GM12878 (cell line): ENCODE data around the gene ZNF423. TPM values are rescaled to one million over a fixed set of nuclear protein-coding genes. Genes with fewer than 3 reads are reported as not detected.

Experiments used
- ATAC-seq: fragments of 200-7000 bp; cut with Tn5 transposase; 3 replicates; pipeline ENCODE4 v1.9.1; 2020; ENCODE audit warnings: mild to moderate bottlenecking, moderate library complexity
- BruUV-seq: library from RNA; stranded (reverse); fragments of 400-500 nt; replicated peaks from 2 replicates; lab custom pipeline; 2021; lab: Mats Ljungman, UMichigan
- CTCF ChIA-PET: fragments of 300-600 bp; sonication (Branson Sonifier 250); formaldehyde crosslinking; extraction: SDS; loops from one replicate; lab custom pipeline; 2021; ENCODE audit warnings: inconsistent platforms; lab: Yijun Ruan, JAX
- POLR2A ChIA-PET: fragments of 350-600 bp; formaldehyde crosslinking; extraction: SDS; loops from one replicate; lab custom pipeline; 2021; ENCODE audit warnings: inconsistent platforms; lab: Charles Lee
- RAD21 ChIA-PET: fragments of 300-600 bp; sonication (Branson Sonifier 250); formaldehyde crosslinking; loops from one replicate; lab custom pipeline; 2023; ENCODE audit warnings: antibody characterized with exemption; ENCODE audit not compliant: unreplicated experiment; lab: Charles Lee
- SMC1A ChIA-PET: fragments of 300-600 bp; sonication (Branson Sonifier 250); formaldehyde crosslinking; loops from one replicate; lab custom pipeline; 2023; ENCODE audit not compliant: unreplicated experiment, uncharacterized antibody; lab: Charles Lee
- DNase-seq: peaks from one replicate; pipeline ENCODE4 v3.0.0-alpha.2; 2011; ENCODE audit warnings: low read depth, low spot score
- FAIRE-seq: peaks from 3 replicates; lab custom pipeline; 2011; peaks lifted over from hg19 to GRCh38; lab: Jason Lieb, UNC
- H2AFZ ChIP-seq: 2 replicates; pipeline ENCODE4 v1.6.0; 2011; ENCODE audit warnings: low read depth, low read length, control low read depth; ENCODE audit not compliant: control insufficient read depth
- H3K27ac ChIP-seq: 2 replicates; pipeline ENCODE4 v1.5.1; 2011; ENCODE audit warnings: control low read depth; ENCODE audit not compliant: control insufficient read depth, insufficient read depth
- H3K27me3 ChIP-seq, 2 experiments: replicated peaks in 1 of 2; 2 replicates each; pipeline versions ENCODE4 v1.6.0 to v1.6.1; 2011; ENCODE audit warnings: low read length in 1 of 2; ENCODE audit not compliant: control insufficient read depth in 2 of 2, insufficient read depth in 2 of 2
- H3K36me3 ChIP-seq, 2 experiments: 2 replicates each; pipeline ENCODE4 v1.5.1; 2011; ENCODE audit warnings: low read length in 1 of 2; ENCODE audit not compliant: control insufficient read depth in 2 of 2, insufficient read depth in 2 of 2
- H3K4me1 ChIP-seq: 2 replicates; pipeline ENCODE4 v1.6.1; 2011; ENCODE audit warnings: mild to moderate bottlenecking, low read length, moderate library complexity, mixed read lengths; ENCODE audit not compliant: control insufficient read depth, insufficient read depth
- H3K4me2 ChIP-seq: 2 replicates; pipeline ENCODE4 v1.6.0; 2011; ENCODE audit warnings: control low read depth; ENCODE audit not compliant: control insufficient read depth, insufficient read depth
- H3K4me3 ChIP-seq: fragments of 200-600 bp; sonication (generic); 2 replicates; pipeline ENCODE4 v1.5.1; 2016
- H3K79me2 ChIP-seq: 2 replicates; pipeline ENCODE4 v1.6.0; 2011; ENCODE audit warnings: low read length; ENCODE audit not compliant: control insufficient read depth, insufficient read depth
- H3K9ac ChIP-seq: 2 replicates; pipeline ENCODE4 v1.8.0; 2011; ENCODE audit warnings: low read length, control low read depth, mixed read lengths; ENCODE audit not compliant: control insufficient read depth, insufficient read depth
- H3K9me3 ChIP-seq: replicated peaks from 3 replicates; pipeline ENCODE4 v1.5.1; 2011; ENCODE audit warnings: mild to moderate bottlenecking, low read length; ENCODE audit not compliant: control insufficient read depth, insufficient read depth
- H4K20me1 ChIP-seq: 2 replicates; pipeline ENCODE4 v1.6.0; 2011; ENCODE audit not compliant: control insufficient read depth, insufficient read depth
- BMI1 ChIP-seq: fragments of 450-650 bp; IDR thresholded peaks from 2 replicates; pipeline ENCODE4 v1.6.1; 2016; ENCODE audit warnings: mild to moderate bottlenecking, moderate library complexity, borderline replicate concordance
- EGR1 ChIP-seq, 2 experiments: IDR thresholded peaks; 1 replicate in 1 of 2; 2 replicates in 1 of 2; pipeline ENCODE4 v1.6.1; 2011 to 2012; ENCODE audit warnings: low read depth in 2 of 2, low read length in 2 of 2, borderline replicate concordance in 1 of 2, mild to moderate bottlenecking in 1 of 2, moderate library complexity in 1 of 2
- EZH2 ChIP-seq: IDR thresholded peaks from 2 replicates; pipeline ENCODE4 v1.6.1; 2012; ENCODE audit warnings: low read depth, mild to moderate bottlenecking, control low read depth, inconsistent platforms, low read length, borderline replicate concordance; ENCODE audit not compliant: control insufficient read depth
- FOXM1 ChIP-seq: IDR thresholded peaks from 2 replicates; pipeline ENCODE4 v1.6.1; 2012; ENCODE audit warnings: low read depth, mild to moderate bottlenecking, inconsistent platforms, low read length, moderate library complexity
- HDAC2 ChIP-seq: fragments of 200-600 bp; sonication (generic); IDR thresholded peaks from 2 replicates; pipeline ENCODE4 v1.6.1; 2017
- IKZF1 ChIP-seq: fragments of 450-650 bp; conservative IDR thresholded peaks from 2 replicates; pipeline ENCODE4 v1.6.1; 2017; ENCODE audit warnings: antibody characterized with exemption, mild to moderate bottlenecking
- IKZF2 ChIP-seq, 2 experiments: fragments of 450-650 bp; IDR thresholded peaks; 2 replicates each; pipeline ENCODE4 v1.6.1; 2017; ENCODE audit warnings: mild to moderate bottlenecking in 2 of 2, moderate library complexity in 2 of 2
- IRF4 ChIP-seq: IDR thresholded peaks from 2 replicates; pipeline ENCODE4 v1.6.1; 2011; ENCODE audit warnings: low read depth, low read length
- LARP7 ChIP-seq: fragments of 450-650 bp; IDR thresholded peaks from 2 replicates; pipeline ENCODE4 v1.6.1; 2017; ENCODE audit warnings: mild to moderate bottlenecking
- MYC ChIP-seq: IDR thresholded peaks from 2 replicates; pipeline ENCODE4 v1.6.1; 2011; ENCODE audit warnings: mild to moderate bottlenecking, low read length, moderate library complexity, inconsistent platforms; ENCODE audit not compliant: insufficient read depth, insufficient replicate concordance, insufficient read length, severe bottlenecking
- RBBP5 ChIP-seq: fragments of 200-600 bp; sonication (generic); conservative IDR thresholded peaks from 2 replicates; pipeline ENCODE4 v1.6.1; 2016
- SIN3A ChIP-seq: IDR thresholded peaks from 2 replicates; pipeline ENCODE4 v1.6.1; 2012; ENCODE audit warnings: low read depth, low read length, improper control_type of control experiment
- ZNF592 ChIP-seq: fragments of 450-650 bp; IDR thresholded peaks from 2 replicates; pipeline ENCODE4 v1.6.1; 2017; ENCODE audit warnings: mild to moderate bottlenecking, moderate library complexity
- in situ Hi-C: fragments of 300-500 bp; cut with MboI; formaldehyde crosslinking; loops from 9 replicates; pipeline ENCODE4 v1.14.3; 2018; ENCODE audit warnings: mixed read lengths
- intact Hi-C: fragments of 100-400 bp; cut with micrococcal nuclease; formaldehyde crosslinking; loops from one replicate; pipeline ENCODE4 v1.14.2; 2022; ENCODE audit not compliant: unreplicated experiment
- polyA plus RNA-seq, 11 experiments: library from polyadenylated mRNA; depleted of rRNA in 4 of 11; unstranded in 6 of 11; stranded (reverse) in 5 of 11; fragments of >200 nt; fragmentation: Nextera tagmentation in 4 of 11; fragmentation: Illumina TruSeq in 1 of 11; extraction: Ambion mirVana in 4 of 11; extraction: Trizol in 1 of 11; gene quantifications; 1 replicate in 1 of 11; 2 replicates in 10 of 11; pipeline versions ENCODE4 v1.2.1 to v1.2.3, GENCODE V29; 2011 to 2016; ENCODE audit warnings: inconsistent platforms in 2 of 11, missing spikeins in 2 of 11, low read depth in 1 of 11
- total RNA-seq, 4 experiments: library from RNA; depleted of rRNA in 3 of 4; stranded (reverse); fragments of >200 nt in 3 of 4; fragmentation: Illumina TruSeq in 1 of 4; extraction: Trizol in 1 of 4; gene quantifications; 2 replicates each; pipeline versions ENCODE4 v1.2.1 to v1.2.3, GENCODE V29; 2013 to 2021
- TF ChIP-seq, protein P1 (sequence below): fragments of 450-650 bp; formaldehyde crosslinking; IDR thresholded peaks from 2 replicates; pipeline ENCODE4 v1.5.0; 2022; ENCODE audit warnings: mild to moderate bottlenecking, missing genetic modification characterization

ZNF423 gene
- total and polyA plus RNA-seq, 10 of the 15 experiments (the other 5 are each of a cell fraction or from before 2014, with no cell fraction given), result 0.03 to 0.64 (median 0.10) TPM

DNA sequence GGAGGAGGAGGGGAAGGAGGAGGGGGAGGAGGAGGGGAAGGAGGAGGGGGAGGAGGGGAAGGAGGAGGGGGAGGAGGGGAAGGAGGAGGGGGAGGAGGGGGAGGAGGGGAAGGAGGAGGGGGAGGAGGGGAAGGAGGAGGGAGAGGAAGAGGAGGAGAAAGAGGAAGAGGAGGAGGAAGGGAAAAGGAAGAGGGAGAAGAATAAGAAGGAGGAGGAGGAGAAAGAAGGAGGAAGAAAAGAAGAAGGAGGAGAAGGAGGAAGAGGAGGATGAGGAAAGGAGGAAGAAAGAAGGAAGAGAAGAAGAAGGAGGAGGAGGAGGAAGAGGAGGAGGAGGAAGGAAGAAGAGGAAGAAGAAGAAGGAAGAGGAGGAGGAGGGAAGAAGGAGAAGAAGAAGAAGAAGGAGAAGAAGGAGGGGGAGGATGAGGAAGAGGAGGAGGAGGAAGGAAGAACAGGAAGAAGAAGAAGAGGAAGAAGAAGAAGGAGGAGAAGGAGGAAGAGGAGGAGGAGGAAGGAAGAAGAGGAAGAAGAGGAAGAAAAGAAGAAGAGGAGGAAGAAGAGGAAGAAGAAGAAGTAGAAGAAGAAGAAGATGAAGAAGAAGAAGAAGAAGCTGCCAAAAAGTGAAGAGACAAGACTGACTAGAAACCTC is 378.5 kb downstream of the ZNF423 start:
- no peak overlapping the region for H3K9ac ChIP-seq
- SMC1A ChIA-PET, result no interaction called here
- ATAC-seq (no peak), DNase-seq (no peak), FAIRE-seq (no peak)
- peaks cover 0 to 2% of the 10 kb centered on the region in 2 experiments; a peak in 1 of 4 replicates for H3K27me3 ChIP-seq
- CTCF ChIA-PET, result no interaction called here
- no peak overlapping the region for H3K27ac ChIP-seq
- H2AFZ ChIP-seq, result no peak overlapping the region
- RAD21 ChIA-PET, result no interaction called here
- no peak overlapping the region for H3K4me2 ChIP-seq
- no TSS peak for BruUV-seq
- H3K9me3 ChIP-seq, result no peaks in the 10 kb centered on the region
- no peak overlapping the region for H3K4me3 ChIP-seq
- no peaks in the 10 kb centered on the region for H3K79me2 ChIP-seq
- no peaks in the 10 kb centered on the region for H3K4me1 ChIP-seq
- H3K36me3 ChIP-seq, result no peaks in the 10 kb centered on the region
- in situ Hi-C loops, result no loop called here
- POLR2A ChIA-PET, result no interaction called here
- intact Hi-C loops, result no loop called here
- no peaks in the 10 kb centered on the region for H4K20me1 ChIP-seq
- TF ChIP-seq, protein P1, sequence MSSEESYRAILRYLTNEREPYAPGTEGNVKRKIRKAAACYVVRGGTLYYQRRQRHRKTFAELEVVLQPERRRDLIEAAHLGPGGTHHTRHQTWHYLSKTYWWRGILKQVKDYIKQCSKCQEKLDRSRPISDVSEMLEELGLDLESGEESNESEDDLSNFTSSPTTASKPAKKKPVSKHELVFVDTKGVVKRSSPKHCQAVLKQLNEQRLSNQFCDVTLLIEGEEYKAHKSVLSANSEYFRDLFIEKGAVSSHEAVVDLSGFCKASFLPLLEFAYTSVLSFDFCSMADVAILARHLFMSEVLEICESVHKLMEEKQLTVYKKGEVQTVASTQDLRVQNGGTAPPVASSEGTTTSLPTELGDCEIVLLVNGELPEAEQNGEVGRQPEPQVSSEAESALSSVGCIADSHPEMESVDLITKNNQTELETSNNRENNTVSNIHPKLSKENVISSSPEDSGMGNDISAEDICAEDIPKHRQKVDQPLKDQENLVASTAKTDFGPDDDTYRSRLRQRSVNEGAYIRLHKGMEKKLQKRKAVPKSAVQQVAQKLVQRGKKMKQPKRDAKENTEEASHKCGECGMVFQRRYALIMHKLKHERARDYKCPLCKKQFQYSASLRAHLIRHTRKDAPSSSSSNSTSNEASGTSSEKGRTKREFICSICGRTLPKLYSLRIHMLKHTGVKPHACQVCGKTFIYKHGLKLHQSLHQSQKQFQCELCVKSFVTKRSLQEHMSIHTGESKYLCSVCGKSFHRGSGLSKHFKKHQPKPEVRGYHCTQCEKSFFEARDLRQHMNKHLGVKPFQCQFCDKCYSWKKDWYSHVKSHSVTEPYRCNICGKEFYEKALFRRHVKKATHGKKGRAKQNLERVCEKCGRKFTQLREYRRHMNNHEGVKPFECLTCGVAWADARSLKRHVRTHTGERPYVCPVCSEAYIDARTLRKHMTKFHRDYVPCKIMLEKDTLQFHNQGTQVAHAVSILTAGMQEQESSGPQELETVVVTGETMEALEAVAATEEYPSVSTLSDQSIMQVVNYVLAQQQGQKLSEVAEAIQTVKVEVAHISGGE (CRISPR knock-in tag), result no peak
- no peak for TF ChIP-seq MYC
- TF ChIP-seq IKZF1, result no peak
- TF ChIP-seq RBBP5, result no peak
- TF ChIP-seq FOXM1, result no peak
- TF ChIP-seq BMI1, result no peak
- TF ChIP-seq EZH2, result no peak
- no peak for TF ChIP-seq HDAC2
- TF ChIP-seq IKZF2 (IDR thresholded peaks at IDR 0.05), result no peak
- no peak for TF ChIP-seq ZNF592
- no peak for TF ChIP-seq SIN3A
- no peak for TF ChIP-seq IRF4
- no peak for TF ChIP-seq EGR1 (IDR thresholded peaks at IDR 0.05; ENCODE audit: borderline replicate concordance in 1 of 2, low read depth in 2 of 2, low read length in 2 of 2)
- TF ChIP-seq LARP7, result no peak
